Measurements from ENCODE around the gene ENPP6.
"Not testable (repeated sequence)": the region's sequence is repeated elsewhere in the genome, so short reads cannot be mapped to it uniquely, and the experiment has no call there.

The ENPP6 gene

DNA sequence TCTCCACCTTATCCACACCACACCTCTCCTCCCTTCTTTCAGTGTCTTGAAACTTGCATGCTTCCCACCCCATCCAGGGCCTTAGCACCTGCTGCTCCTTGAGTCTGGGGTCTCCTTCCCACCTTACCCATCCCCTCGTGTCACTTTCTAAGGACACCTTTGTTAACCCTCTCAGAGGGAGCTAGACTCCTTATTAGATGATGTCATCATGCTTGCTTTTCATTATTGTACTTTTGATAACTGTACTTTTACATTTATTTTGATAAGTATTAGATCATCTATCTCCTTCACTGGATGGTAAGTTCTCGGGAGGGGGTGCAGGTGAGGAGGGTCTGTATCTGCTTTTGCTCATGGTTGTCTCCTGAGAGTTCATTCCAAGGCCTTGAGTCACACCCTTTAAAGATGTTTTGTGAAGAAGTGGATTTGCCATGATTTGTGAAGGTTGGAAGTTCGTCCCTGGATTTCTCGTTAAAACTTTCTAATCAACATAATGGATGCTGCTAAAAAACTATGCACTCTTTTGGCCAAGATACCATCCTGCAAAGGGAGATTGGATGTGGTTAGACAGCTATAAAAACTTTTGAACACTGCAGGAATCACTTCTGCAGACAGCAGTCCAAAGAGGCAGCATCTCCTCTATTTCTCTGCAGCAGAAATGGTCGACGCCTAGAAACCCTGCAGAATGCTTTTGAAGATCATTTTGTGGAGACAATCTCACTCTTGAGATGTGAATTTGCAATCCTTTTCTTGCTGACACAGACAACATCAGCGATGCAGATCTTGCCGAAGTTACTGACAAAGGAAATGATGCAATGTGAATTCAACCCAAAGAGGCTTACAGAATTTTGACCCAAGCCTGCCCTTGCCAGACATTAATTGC is 69.6 kb downstream of the ENPP6 start:
- peak; percentile 5 for DNase-seq (ENCODE audit: low read depth)
- TF ChIP-seq CTCF (IDR thresholded peaks at IDR 0.05; ENCODE audit: control insufficient read depth, insufficient read depth, low read depth, low read length, missing control alignments) = no peak
- no peak overlapping the region for H3K4me3 ChIP-seq (ENCODE audit: control insufficient read depth, low read depth, low read length)

DNA sequence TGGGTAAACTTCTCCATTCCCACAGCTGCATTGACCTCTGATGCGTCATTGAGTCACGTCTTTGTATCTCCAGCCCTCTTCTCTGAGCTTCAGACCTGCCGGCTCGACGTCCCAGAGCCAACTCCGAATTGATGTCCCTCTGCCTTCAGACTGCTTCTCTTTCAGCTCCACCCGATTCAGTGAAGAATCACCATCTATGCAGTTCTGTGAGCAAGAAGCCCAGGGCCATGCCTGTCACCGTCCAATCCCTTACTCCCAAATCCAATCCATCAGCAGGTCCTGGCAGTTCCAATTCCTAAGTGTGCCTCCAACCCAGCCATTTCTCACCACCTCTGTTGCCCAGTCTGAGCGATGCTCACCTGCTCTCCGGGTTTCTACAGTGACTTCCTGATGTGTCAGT is 70.7 kb downstream of the ENPP6 start:
- no peak for DNase-seq (ENCODE audit: low read depth)
- H3K4me3 ChIP-seq (ENCODE audit: control insufficient read depth, low read depth, low read length) = no peak overlapping the region
- TF ChIP-seq CTCF (IDR thresholded peaks at IDR 0.05; ENCODE audit: control insufficient read depth, insufficient read depth, low read depth, low read length, missing control alignments) = no peak

GRCh38 chr4:184145596-184145995 is 72.1 kb downstream of the ENPP6 start:
- no peak for TF ChIP-seq CTCF (IDR thresholded peaks at IDR 0.05; ENCODE audit: control insufficient read depth, insufficient read depth, low read depth, low read length, missing control alignments)
- DNase-seq (ENCODE audit: low read depth) = no peak

DNA sequence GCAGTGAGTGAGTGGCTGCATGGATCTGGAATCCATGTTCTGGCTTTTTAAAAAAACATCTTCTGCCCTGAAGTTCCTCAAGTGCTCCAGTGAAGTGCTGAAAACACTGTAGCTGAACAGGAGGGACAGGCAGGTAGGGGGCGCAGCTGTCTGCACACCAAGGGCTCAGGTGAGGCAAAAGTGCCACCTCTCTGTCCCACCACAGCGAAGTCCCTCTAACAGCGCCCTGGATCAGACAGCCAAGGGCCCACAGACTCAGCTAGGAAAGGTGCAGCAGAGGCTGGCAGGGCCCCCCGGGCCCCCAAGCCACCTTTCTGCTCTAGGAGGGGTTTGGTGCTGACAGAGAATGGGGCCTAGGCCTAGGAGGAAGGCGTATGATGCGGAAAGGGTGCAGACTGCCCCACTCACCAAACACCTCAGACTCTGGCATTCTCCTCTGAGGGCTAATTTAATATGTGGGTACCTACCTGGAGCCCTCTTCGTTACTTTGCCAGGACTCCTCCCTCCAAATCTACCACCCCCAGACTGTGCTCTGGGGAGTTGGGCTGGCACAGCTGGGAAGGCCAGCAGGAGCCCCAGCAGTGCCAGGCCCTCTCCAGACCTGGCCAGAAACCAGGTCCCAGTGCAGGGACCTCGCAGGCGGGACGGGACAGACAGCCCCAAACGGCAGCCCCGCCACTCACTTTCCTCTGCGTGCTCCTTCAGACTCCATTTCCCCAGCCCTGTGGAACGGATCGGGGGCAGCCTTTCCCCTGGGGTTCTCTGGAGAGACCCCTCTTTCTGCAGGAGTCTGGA is 73.7 kb downstream of the ENPP6 start:
- no peak for DNase-seq (ENCODE audit: low read depth)
- TF ChIP-seq CTCF (IDR thresholded peaks at IDR 0.05; ENCODE audit: control insufficient read depth, insufficient read depth, low read depth, low read length, missing control alignments) = no peak
- no peak overlapping the region for H3K4me3 ChIP-seq (ENCODE audit: control insufficient read depth, low read depth, low read length)

More at GRCh38 chr4:184145596-184145995, 72.1 kb downstream of the ENPP6 start:
- H3K4me3 ChIP-seq (ENCODE audit: control insufficient read depth, low read depth, low read length) = no peak overlapping the region

DNA sequence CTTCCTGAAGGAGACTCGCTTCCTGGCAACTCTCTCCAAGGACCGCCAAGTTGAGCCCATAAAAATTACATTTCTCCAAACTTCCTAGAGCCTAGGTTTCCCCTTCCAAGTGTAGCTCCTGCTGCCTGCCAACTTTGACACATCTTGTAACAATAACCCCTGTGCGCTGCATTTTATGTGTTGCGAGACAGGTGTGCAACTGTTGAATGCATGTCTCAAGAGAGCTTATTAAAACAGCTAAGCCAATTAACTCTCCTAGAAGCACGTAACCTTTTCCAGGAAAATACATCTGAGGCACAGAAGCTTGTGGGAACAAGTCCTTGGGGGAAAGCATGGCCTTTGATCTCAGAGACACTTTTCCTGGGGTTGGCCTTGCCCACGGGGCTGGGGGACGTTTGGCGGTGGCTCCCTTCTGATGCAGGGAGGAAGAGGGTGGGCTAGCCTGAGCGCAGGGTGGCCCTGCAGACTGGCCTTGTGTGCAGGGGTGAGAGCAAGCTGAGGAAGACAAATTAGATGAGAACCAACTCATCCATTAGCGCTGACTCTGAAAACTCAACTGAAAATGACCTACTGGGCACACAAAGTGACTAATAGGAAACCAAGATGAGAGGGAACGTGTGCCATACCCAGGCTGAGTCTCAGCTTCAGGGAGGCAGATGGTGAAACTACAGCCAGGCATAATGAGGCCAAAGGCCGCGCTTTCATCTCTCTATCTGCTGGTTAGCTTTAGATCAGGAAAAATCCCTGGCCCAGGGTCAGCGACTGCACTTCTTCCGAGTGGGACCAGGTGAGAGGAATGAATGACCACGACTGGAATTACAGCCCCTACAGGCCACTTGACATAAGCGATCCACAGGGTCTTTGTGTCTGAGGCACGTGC is 75.3 kb downstream of the ENPP6 start:
- DNase-seq (ENCODE audit: low read depth) = no peak
- H3K4me3 ChIP-seq (ENCODE audit: control insufficient read depth, low read depth, low read length) = no peak overlapping the region
- TF ChIP-seq CTCF (IDR thresholded peaks at IDR 0.05; ENCODE audit: control insufficient read depth, insufficient read depth, low read depth, low read length, missing control alignments) = no peak

DNA sequence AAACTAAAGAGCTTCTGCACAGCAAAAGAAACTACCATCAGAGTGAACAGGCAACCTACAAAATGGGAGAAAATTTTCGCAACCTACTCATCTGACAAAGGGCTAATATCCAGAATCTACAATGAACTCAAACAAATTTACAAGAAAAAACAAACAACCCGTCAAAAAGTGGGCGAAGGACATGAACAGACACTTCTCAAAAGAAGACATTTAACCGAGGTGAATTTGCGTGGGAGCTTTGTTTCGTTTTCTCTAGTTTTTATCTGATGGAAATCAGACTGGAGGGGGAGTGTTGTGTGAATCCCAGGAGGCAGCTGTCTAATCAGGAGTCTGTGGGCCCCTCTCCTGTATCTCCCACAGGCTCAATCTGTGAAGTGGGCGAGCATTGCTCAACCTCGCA is 76.8 kb downstream of the ENPP6 start:
- not testable (repeated sequence) for DNase-seq (ENCODE audit: low read depth); H3K4me3 ChIP-seq (ENCODE audit: control insufficient read depth, low read depth, low read length)
